GM19239 (cell line): Measurements from ENCODE around the gene PRR11.
"Not testable (repeated sequence)": the region's sequence is repeated elsewhere in the genome, so short reads cannot be mapped to it uniquely, and the experiment has no call there.

ENCODE experiments used
- DNase-seq: peaks from one replicate; pipeline ENCODE4 v3.0.0; 2011; ENCODE audit warnings: low spot score; ENCODE audit not compliant: insufficient read length
- FAIRE-seq: peaks from 2 replicates; lab custom pipeline; 2011; peaks lifted over from hg19 to GRCh38; lab: Jason Lieb, UNC

The PRR11 gene

GRCh38 chr17:59199398-59199797, 43.9 kb downstream of the PRR11 start:
- FAIRE-seq (no peak), DNase-seq (no peak)

GRCh38 chr17:59202320-59202719, 46.8 kb downstream of the PRR11 start:
- DNase-seq (no peak), FAIRE-seq (no peak)

GRCh38 chr17:59219370-59219769, 63.8 kb downstream of the PRR11 start:
- DNase-seq (no peak), FAIRE-seq (no peak)

GRCh38 chr17:59219992-59220327, 64.4 kb downstream of the PRR11 start:
- FAIRE-seq (no peak), DNase-seq (no peak)

GRCh38 chr17:59220328-59221158, 65.0 kb downstream of the PRR11 start, which contains the start of gene GDPD1:
Gene GDPD1, plus strand, starts transcription at chr17:59220511. Its CDS starts 99 bp downstream, at chr17:59220610.
- DNase-seq (peak; percentile 82), FAIRE-seq (peak; percentile 92)

- FAIRE-seq, result no peak
Observed at GRCh38 chr17:59221159-59221847, 65.8 kb downstream of the PRR11 start.

GRCh38 chr17:59223813-59224212, 68.3 kb downstream of the PRR11 start:
- DNase-seq, result no peak
- no peak for FAIRE-seq

More at GRCh38 chr17:59221159-59221847, 65.8 kb downstream of the PRR11 start:
- DNase-seq, result no peak

GRCh38 chr17:59228588-59228987, 73.0 kb downstream of the PRR11 start:
- not testable (repeated sequence) for FAIRE-seq, DNase-seq

- DNase-seq, result no peak
- no peak for FAIRE-seq
Observed at GRCh38 chr17:59230764-59231163, 75.2 kb downstream of the PRR11 start.

GRCh38 chr17:59234631-59235030, 79.1 kb downstream of the PRR11 start:
- DNase-seq, result no peak
- no peak for FAIRE-seq

- no peak for DNase-seq
- no peak for FAIRE-seq
Observed at GRCh38 chr17:59238906-59239305, 83.4 kb downstream of the PRR11 start.

- DNase-seq, result no peak
- FAIRE-seq, result no peak
Observed at GRCh38 chr17:59244081-59244480, 88.5 kb downstream of the PRR11 start.
